NCI-H2107 treated with DMSO at 0.1 percent for 48 hours (cell line): ENCODE results near the gene CFAP299.
"Not testable (repeated sequence)": the region's sequence is repeated elsewhere in the genome, so short reads cannot be mapped to it uniquely, and the experiment has no call there.

Experiments used
- DNase-seq: peaks from one replicate; lab custom pipeline; 2025; ENCODE audit not compliant: unreplicated experiment; lab: John Stamatoyannopoulos, UW

Gene CFAP299

GRCh38 chr4:80335554-80336358 is at the start of gene CFAP299:
Gene CFAP299, plus strand, starts transcription at chr4:80335730.
- DNase-seq, result peak; percentile 77

DNA sequence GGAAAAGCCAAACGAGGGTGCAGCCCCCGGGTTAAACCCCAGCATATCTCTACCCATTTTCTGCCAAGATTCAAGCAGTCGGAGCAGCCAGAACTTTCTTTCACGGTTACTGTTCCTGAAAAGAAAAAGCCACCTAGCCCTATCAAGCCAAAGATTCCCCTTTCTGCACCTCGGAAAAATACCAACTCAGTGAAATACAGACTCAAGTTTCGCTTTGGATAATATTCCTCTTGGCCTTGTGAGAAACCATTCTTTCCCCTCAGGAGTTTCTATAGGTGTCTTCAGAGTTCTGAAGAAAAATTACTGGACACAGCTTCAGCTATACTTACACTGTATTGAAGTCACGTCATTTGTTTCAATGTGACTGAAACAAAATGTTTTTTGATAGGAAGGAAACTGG is 49.1 kb upstream of the CFAP299 start:
- DNase-seq, result no peak

- DNase-seq, result not testable (repeated sequence)
Observed at GRCh38 chr4:80290665-80291064, 44.9 kb upstream of the CFAP299 start.

GRCh38 chr4:80294206-80294605 is 41.3 kb upstream of the CFAP299 start:
- DNase-seq, result no peak

DNA sequence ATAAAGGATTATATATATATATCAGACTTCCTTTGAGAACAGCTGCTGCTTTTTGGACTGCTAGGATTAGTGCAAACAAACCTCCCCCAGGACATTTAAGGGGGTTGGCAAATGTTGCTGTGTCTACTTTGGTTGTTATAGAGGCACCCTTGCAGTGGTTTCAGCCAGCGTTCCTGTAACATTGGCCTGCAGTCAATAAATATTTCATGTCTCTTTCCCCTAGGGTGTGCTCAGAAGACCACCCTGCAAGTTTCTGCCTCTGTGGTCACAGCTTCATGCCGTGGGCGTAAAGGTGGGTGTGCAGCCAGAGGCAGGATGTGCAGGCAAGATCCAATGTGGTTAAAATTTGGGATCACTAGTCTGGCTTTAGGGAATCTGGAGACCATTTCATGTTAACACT is 40.2 kb upstream of the CFAP299 start:
- DNase-seq, result no peak

DNA sequence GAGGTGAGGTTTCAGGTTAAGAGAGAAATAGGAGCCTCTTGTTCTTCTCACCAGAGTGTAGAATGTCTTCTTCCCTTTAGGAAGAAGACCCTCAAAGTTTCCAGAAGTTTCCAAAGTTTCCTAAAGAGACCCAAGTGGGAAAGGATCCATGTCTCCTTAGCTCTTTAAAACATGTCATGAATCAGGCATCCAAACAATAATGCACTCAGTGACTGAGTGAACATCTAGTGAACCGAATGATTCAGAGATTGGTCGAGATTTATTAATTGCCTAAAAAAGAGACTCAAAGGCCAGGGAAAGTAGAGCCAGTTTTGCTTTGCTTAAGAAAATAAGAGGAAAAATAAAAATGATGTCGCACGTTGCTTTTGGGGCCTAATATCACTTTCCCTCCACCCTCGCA is 39.7 kb upstream of the CFAP299 start:
- DNase-seq, result no peak

GRCh38 chr4:80301884-80302283 is 33.6 kb upstream of the CFAP299 start:
- DNase-seq, result no peak

GRCh38 chr4:80302616-80303223 is 32.8 kb upstream of the CFAP299 start:
- DNase-seq, result no peak

- DNase-seq, result no peak
Observed at GRCh38 chr4:80305466-80305865, 30.1 kb upstream of the CFAP299 start.

GRCh38 chr4:80306260-80306659 is 29.3 kb upstream of the CFAP299 start:
- no peak for DNase-seq

GRCh38 chr4:80307183-80307735 is 28.3 kb upstream of the CFAP299 start:
- peak; percentile 78 for DNase-seq

DNA sequence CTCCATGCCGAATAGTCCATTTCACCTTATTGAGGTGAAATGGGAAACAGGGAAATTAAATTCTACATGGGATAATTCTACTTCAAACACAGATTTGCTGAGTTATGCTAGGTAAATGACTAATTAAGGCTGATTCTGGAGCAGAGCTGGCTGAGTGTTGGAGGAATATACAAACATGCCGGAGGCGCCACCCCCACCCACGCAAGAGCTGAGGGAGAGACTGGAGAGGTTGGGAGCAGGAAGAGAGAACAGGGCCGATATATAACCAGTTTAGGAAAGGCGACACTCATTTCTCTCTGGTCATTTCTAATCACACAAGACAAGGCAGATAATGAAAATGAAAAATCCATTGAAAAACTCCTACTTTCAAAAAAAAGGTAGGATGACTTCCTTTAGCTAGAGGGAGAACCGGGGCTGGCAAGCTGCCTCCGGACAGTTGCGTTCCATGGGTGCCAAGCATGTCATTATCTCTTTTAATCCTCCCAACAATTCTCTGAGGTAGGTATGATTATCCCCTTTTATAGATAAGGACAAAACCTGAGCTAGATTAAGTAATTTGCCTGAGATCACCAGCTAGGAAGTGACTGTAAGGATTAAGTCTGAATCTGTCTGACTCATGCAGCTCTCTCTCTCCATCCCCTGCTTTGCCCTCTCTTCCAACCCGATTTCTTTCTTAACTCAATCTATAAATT is 27.6 kb upstream of the CFAP299 start:
- DNase-seq, result no peak

DNA sequence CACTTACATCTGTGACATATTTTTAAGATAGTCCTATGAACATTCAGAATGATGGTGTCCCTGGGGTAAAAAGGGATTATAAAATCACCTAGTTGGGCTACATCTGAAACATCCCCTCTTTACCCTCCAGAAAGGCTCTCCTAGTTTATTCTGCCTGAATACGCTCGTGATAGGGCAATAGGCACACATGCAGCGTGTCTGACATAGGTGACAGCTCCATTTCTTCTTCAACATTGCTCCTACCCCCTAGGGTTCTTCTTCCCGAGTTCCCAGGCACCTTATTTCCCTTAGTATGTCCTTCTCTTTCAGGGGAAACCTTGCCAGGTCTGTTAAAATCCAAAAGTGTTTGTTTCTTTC is 27.1 kb upstream of the CFAP299 start:
- no peak for DNase-seq

DNA sequence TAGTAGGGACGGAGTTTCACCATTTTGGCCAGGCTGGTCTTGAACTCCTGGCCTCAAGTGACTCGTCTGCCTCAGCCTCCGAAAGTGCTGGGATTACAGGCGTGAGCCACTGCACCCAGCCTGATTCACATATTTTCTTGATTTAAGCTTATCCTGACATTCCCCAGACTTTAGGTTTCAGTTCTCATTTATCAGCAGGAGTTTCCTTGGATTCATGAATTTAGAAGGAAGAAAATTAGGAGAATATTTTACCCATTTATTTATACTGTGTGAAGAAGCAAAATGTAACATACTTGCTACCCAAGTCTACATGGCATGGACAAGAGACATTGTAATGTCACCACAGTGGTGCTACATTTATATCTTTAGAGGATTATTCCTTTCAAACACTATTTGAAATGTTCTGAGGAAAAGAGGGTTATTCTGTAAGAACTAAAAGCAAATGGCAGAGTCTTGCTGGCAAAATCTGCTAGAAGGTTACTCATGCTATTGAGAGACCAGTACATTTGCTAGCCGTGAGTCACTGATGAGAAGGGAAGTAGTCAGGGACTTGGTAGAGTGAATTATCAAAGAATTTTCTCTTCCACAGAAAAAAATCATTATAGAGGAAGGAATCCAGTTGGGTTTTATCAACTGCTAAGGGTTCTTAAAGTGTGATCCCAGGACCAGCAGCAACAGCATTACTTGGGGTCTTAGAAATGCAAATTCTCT is 26.1 kb upstream of the CFAP299 start:
- DNase-seq, result no peak

DNA sequence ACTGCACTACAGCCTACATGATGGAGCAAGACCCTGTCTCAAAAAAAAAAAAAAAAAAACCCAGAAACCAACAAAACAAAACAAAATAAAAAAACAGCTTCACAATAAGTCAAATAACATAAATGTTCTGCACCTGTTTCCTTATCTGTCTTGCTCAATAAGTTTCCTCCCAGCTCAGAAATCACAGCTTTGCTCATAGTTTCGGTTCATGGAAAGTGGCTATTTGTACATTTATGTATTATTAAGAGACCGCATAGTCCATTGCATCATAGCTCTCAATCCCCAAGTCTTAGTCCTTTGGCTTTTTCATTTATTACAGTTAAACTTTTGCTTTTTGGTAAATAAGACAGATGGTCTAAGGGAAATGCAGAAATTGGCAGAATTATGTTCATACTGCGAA is 24.4 kb upstream of the CFAP299 start:
- no peak for DNase-seq

GRCh38 chr4:80312124-80312523 is 23.4 kb upstream of the CFAP299 start:
- no peak for DNase-seq

DNA sequence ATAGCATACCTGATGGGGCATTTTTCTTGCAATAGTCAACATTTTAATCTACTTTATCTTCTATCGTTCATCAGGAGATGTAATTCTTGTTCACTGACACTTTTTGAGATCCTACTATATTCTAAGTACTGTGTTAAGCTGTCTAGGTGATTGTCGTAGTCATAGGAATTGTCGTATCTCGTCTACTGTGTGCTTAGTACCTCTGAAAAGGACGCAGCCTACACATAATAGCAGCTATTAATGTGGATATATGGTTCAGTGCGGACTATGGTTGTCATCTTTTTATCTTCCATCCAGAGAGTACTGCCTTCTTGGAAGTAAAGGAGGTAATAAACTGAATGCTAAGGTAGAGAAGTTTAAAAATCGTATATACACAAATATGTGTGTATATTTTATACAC is 21.9 kb upstream of the CFAP299 start:
- DNase-seq, result no peak

- DNase-seq, result not testable (repeated sequence)
Observed at GRCh38 chr4:80315848-80316247, 19.7 kb upstream of the CFAP299 start.

DNA sequence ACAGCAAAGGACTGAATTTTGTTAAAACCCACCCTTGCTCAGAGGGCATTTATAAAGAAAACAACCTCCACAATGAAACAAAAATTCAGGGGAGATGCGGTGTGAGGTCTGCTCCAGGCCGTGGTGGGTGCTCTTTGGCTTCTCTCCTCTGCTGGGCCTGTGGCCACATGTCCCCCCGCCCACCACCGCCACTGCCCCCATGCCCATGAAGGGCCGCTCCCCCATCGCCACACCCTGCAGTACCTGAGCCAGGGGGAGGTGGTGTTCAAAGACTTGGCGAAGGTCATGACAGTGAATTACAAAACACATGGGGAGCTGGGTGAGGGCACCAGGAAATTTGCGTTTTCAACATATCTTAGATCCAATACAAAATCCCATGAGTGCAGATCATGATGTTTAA is 14.2 kb upstream of the CFAP299 start:
- no peak for DNase-seq

GRCh38 chr4:80321776-80322175 is 13.8 kb upstream of the CFAP299 start:
- no peak for DNase-seq

DNA sequence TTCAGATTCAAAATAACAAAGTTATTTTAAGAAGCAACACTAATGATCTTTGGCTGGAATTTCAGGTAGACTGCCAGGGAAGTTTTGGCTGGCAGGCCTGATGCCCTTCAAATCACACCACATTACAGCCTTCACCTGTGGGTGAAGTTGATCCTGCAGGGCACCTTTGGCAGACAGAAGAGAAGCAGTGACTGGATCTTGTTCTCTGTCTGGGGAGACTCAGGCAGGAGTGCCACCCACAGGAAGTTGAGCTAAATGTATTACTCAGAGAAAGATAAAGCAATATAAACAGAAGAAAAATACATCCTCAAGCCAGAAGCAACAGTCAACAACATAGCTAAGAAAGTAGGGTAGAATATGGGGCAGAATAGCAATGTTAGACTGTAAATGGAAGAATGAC is 12.8 kb upstream of the CFAP299 start:
- DNase-seq, result no peak
